Skeletal muscle cell (primary cell): ENCODE measurements around the gene LIMCH1.

Experiments
- DNase-seq: peaks from one replicate; pipeline ENCODE4 v3.0.0-alpha.2; 2010; ENCODE audit warnings: low read depth
- H3K4me3 ChIP-seq: 2 replicates; pipeline ENCODE4 v1.5.1; 2011; ENCODE audit warnings: low read depth, mild to moderate bottlenecking, control low read depth, low read length, moderate library complexity

Gene LIMCH1

DNA sequence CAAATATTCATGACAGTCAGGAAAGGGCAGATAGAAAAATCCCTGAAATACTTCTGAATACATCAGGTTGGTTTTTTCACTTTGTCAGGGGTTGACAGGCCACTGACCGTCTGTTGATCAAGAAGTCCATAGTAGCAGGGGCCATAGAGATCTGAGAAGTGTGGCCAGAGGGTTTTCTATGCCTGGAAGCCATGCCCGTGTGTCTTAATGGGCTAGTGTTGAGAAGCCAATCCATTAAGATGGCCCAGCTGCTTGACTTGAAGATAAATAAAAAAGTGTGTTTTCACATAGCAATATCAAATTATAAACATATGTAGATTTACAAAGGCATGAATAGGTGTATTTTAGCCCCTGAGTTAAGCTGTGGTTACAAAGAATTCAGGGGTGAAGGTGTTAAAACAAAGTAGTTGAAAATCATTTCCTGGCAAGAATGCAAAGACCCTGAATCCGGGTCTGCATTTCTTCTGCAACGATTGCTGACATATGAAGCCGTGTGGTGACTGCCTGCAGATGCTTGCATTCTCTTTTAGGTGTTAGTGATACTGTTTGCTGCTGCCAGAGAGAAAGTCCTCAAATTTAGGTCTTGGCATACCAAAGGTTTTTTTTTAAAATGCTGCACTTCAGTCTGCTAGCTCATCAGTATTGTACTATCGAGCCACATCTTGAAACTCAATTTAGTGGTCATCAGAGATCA, 9.3 kb upstream of the LIMCH1 start:
- H3K4me3 ChIP-seq, result no peak overlapping the region
- no peak for DNase-seq

GRCh38 chr4:41530741-41531140, 7.2 kb upstream of the LIMCH1 start:
- no peak overlapping the region for H3K4me3 ChIP-seq
- no peak for DNase-seq

GRCh38 chr4:41532336-41532735, 5.6 kb upstream of the LIMCH1 start:
- no peak for DNase-seq
- H3K4me3 ChIP-seq, result no peak overlapping the region

- DNase-seq, result peak; percentile 41
- no peak overlapping the region for H3K4me3 ChIP-seq
Measured at GRCh38 chr4:41532882-41533281, 5.1 kb upstream of the LIMCH1 start.

- DNase-seq, result no peak
- no peak overlapping the region for H3K4me3 ChIP-seq
Measured at GRCh38 chr4:41533680-41534079, 4.3 kb upstream of the LIMCH1 start.

- no peak overlapping the region for H3K4me3 ChIP-seq
- DNase-seq, result no peak
Measured at GRCh38 chr4:41534404-41534803, 3.6 kb upstream of the LIMCH1 start.

GRCh38 chr4:41535911-41536371, 2.0 kb upstream of the LIMCH1 start:
- DNase-seq, result no peak
- no peak overlapping the region for H3K4me3 ChIP-seq

- no peak overlapping the region for H3K4me3 ChIP-seq
- DNase-seq, result no peak
Measured at GRCh38 chr4:41537292-41537890, 566 bp upstream of the LIMCH1 start.

DNA sequence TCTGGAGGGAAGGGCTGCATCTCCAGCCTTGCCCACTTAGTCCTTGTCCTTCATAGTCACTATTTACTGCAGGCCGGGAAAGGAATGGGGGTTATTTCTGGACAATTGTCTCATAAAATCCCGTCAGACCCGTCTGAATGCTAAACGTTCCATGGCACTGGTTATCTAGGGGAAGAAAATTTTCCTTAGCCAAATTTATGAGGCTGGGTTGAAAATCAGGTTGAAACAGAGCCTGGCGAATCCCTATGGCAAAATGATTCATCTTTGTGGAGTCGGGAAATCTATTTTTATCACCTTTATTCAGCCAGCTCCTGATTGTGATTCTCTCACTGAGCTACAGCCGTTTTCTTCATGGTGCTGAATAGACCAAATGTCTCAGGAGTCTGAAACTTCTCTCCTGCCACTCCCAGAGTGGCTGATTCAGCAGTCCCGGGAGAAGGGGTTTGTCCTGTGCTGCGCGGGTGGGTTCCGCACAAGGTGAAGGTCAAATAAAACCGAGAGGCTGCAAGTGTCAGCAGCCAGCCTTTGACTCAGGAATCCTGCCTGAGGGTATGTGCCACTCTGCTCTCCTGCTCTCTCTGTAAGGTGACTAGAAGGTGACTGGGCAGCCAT, 1.0 kb downstream of the LIMCH1 start:
- H3K4me3 ChIP-seq, result no peak overlapping the region
- DNase-seq, result no peak

GRCh38 chr4:41539711-41540110, 1.8 kb downstream of the LIMCH1 start:
- H3K4me3 ChIP-seq, result no peak overlapping the region
- no peak for DNase-seq

DNA sequence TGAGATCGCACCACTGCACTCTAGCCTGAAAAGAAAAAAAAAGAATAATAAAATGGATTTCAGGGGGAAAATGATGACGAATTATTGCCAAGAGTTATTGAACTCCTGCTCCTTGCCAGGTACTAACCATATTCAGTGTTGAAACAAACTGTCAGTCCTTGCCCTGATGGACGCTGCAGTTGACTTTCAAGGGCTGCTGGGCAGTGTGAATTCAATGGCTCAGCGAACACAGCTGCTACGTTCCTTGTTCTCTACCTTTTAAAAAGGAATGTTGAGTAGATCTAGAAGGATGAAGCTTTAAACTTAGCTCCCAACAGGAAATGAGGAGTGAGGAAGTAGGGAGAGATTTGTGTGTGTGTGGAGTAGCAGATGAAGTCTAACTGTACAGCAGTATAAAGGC, 2.7 kb downstream of the LIMCH1 start:
- no peak for DNase-seq
- H3K4me3 ChIP-seq, result no peak overlapping the region

DNA sequence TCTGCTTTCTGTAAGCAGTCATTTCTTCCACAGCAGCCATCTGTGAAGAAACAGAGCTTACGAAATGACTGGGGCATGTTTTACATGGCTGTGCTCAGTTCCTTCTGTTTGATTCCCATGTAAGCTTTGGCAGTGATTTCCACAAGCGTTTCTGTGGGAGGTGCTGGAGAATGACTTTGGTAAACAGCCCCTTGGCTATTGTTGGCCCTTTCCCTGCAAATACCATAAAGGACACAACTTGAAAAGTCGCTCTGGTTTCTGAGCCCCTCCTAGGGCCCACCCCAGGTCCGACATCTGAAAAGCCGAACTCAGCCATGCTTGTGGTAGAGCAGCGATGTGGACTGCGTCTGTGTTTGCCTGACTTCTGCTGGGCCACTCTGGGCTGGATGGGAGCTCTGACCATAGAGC, 3.7 kb downstream of the LIMCH1 start:
- H3K4me3 ChIP-seq, result no peak overlapping the region

DNA sequence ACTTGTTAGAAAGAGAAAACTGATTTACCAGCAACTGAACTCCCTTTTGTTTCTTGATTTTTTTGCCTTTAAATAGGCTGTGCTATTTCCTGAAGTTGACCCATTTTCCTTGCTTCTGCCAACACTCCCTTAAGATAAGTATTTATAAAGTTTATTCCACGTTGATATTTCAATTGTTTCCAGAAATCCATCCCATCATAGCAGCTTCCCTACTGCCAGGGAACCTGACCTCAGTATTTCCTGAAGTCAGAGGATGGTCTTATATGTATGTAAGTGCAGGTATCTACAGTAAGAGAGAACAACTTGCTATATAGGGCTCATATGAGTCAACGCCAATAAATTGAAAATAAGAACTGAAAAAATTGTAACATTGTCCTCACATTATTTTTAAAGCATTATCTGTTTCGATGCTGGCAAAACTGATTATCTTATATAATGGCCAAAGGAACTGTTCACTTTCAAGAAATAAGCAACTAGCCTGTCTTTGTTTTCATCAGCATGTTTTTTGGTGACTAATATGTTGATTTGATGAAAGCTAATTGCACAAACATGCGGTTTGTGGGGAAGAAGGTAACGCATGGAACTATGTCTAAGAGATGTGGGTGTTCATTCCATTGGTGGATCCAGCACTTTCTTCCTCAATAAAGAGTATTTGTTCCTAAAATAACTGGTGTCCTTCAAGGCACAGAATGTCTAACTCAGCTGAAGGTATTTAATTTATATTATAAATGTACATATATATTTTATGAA, 4.7 kb downstream of the LIMCH1 start:
- no peak overlapping the region for H3K4me3 ChIP-seq
- DNase-seq, result no peak

More for the DNA sequence above, 3.7 kb downstream of the LIMCH1 start:
- DNase-seq, result no peak

- DNase-seq, result no peak
Measured at GRCh38 chr4:41545238-41545637, 7.3 kb downstream of the LIMCH1 start.

GRCh38 chr4:41546638-41547037, 8.7 kb downstream of the LIMCH1 start:
- no peak for DNase-seq
- H3K4me3 ChIP-seq, result no peak overlapping the region

More at GRCh38 chr4:41545238-41545637, 7.3 kb downstream of the LIMCH1 start:
- H3K4me3 ChIP-seq, result no peak overlapping the region

- no peak for DNase-seq
- no peak overlapping the region for H3K4me3 ChIP-seq
Measured at GRCh38 chr4:41548305-41548880, 10.4 kb downstream of the LIMCH1 start.

DNA sequence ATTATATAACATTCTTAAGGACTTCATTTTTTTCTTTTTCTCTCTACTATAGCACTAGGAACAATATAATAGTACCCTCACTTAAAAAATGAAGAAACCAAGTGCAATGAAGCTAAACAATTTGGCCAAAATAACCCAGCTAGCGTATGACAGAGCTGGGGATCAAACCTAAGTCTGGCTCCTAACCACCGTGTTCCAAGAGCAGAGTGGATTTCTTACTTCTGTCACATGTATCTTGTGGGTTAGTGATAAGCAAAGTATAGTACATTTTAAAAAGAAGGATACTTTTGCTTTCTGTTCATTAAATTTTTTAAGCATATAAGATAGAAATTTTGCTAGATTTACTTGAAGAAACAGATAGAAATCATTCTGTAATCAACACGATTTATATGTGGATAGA, 11.5 kb downstream of the LIMCH1 start:
- no peak for DNase-seq
- H3K4me3 ChIP-seq, result no peak overlapping the region

- H3K4me3 ChIP-seq, result no peak overlapping the region
- DNase-seq, result no peak
Measured at GRCh38 chr4:41550308-41550707, 12.4 kb downstream of the LIMCH1 start.

GRCh38 chr4:41551536-41551935, 13.6 kb downstream of the LIMCH1 start:
- DNase-seq, result no peak
- no peak overlapping the region for H3K4me3 ChIP-seq

DNA sequence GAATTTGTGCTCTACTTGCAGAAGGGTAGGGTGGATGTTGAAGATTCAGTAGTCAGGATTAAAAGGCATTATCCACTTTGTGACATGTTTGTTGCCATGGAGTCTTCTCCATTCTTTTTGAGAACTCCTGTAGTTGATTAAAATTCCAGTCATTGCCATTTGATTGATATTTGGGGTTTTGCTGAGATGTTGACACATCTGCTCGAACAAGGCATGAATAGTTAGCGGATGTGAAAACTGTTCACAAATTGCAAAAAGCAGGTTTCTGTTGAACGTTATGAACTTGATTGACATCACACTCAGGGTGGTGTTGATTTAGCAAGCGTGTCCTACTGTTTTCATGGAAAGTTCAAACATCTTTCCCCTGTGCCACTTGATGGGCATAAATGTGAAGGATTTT, 16.9 kb downstream of the LIMCH1 start:
- no peak overlapping the region for H3K4me3 ChIP-seq
- no peak for DNase-seq
